ENCODE results near the gene IL6.

IL6 gene

DNA sequence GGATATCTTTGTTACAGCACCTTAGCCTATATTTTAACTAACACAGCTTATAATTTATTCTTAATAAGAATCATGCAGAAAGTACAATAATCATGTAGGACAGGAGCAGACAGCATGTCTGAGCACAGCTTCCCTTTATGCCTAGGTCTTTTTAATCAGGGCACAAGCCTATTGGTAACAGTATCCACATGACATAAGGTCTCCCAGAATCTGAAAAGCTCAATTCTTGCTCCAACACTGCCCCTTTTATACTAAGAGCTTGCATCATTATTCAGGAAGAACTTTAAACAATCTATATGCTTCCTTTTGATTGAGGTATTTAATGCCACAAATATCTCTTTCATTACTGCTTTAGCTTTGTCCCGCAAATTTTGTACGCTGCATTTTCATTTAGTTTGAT, 31.6 kb downstream of the IL6 start:
- H3K4me1 ChIP-seq, result no peaks in the 10 kb centered on the region
- DNase-seq, result no peak
- TF ChIP-seq, protein P1, sequence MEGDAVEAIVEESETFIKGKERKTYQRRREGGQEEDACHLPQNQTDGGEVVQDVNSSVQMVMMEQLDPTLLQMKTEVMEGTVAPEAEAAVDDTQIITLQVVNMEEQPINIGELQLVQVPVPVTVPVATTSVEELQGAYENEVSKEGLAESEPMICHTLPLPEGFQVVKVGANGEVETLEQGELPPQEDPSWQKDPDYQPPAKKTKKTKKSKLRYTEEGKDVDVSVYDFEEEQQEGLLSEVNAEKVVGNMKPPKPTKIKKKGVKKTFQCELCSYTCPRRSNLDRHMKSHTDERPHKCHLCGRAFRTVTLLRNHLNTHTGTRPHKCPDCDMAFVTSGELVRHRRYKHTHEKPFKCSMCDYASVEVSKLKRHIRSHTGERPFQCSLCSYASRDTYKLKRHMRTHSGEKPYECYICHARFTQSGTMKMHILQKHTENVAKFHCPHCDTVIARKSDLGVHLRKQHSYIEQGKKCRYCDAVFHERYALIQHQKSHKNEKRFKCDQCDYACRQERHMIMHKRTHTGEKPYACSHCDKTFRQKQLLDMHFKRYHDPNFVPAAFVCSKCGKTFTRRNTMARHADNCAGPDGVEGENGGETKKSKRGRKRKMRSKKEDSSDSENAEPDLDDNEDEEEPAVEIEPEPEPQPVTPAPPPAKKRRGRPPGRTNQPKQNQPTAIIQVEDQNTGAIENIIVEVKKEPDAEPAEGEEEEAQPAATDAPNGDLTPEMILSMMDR (IDR thresholded peaks at IDR 0.05; ENCODE audit: low read depth, low read length), result no peak
- H3K36me3 ChIP-seq, result no peaks in the 10 kb centered on the region
- H3K9me3 ChIP-seq, result no peaks in the 10 kb centered on the region
- peaks cover 17% of the 10 kb centered on the region; the same call in 1 of the 2 replicates for H3K27me3 ChIP-seq
- H3K4me3 ChIP-seq (ENCODE audit: low read depth, low read length), result no peak overlapping the region

DNA sequence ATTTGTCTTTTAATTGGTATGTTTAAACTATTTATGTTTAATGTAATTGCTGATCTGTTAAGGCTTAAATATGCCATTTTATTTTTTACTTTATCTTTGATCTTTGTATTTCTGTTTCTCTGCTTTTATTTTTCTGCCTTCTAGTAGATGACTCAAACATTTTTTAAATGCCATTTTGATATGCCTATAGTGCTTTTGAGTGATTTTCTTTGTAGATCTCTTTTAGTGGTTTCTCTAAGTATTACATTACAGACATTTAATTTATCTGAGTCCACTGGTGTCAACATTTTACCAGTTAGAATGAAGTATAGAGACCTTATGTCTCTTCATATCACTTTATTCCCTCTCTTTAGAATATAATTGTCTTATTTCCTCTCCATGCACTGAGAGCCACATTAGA, 32.7 kb downstream of the IL6 start:
- TF ChIP-seq, protein P1 (IDR thresholded peaks at IDR 0.05; ENCODE audit: low read depth, low read length), result no peak
- Histone ChIP-seq H3K27me3 (peaks cover 17% of the 10 kb centered on the region), H3K9me3 (no peaks in the 10 kb centered on the region), H3K4me3 (ENCODE audit: low read depth, low read length) (no peak overlapping the region), H3K36me3 (no peaks in the 10 kb centered on the region), H3K4me1 (no peaks in the 10 kb centered on the region)
- no peak for DNase-seq

DNA sequence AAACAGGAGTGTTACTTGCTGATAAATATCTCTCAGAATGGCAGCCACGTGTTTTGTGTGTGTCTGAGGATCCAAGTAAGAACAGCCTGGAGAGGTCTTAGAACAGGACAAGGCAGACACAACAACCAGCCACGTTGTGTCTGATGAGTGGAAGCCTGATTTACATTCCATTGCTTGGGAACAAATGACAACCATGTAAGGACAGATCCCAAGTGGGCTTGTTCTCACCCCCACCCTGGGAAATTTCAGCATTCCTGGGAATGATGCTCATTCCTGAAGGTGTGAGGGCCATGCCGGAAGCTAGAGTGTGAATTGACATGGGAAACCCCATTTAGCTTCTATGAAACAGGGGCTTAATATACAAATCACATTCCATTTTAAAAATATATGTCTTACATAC, 35.9 kb downstream of the IL6 start:
- Histone ChIP-seq H3K4me3 (ENCODE audit: low read depth, low read length) (no peak overlapping the region), H3K27me3 (peaks cover 21% of the 10 kb centered on the region), H3K4me1 (no peaks in the 10 kb centered on the region), H3K36me3 (no peaks in the 10 kb centered on the region), H3K9me3 (no peaks in the 10 kb centered on the region)
- no peak for DNase-seq
- TF ChIP-seq, protein P1 (IDR thresholded peaks at IDR 0.05; ENCODE audit: low read depth, low read length), result no peak

DNA sequence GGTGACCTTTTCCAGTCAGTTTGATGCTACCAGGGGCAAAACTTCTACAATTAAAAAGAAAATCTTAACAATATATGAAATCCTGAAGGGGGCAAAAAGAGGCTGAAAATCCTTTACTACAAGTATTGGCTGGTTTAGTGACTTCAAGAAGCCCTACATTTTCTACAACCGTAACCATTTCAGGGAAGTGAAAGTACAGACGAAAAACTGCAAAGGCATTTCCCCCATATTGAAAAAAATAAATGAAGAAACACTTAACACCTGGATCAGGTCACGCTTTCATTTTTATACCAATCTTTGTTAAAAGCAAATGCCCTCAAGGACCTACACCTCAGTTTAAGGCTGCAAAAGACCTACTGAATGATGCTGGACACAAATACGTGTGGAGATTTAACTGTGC, 38.6 kb downstream of the IL6 start:
- H3K9me3 ChIP-seq, result no peaks in the 10 kb centered on the region
- TF ChIP-seq, protein P1 (IDR thresholded peaks at IDR 0.05; ENCODE audit: low read depth, low read length), result no peak
- DNase-seq, result no peak
- H3K4me1 ChIP-seq, result no peaks in the 10 kb centered on the region
- H3K4me3 ChIP-seq (ENCODE audit: low read depth, low read length), result no peak overlapping the region
- peaks cover 24% of the 10 kb centered on the region for H3K27me3 ChIP-seq
- no peaks in the 10 kb centered on the region for H3K36me3 ChIP-seq

DNA sequence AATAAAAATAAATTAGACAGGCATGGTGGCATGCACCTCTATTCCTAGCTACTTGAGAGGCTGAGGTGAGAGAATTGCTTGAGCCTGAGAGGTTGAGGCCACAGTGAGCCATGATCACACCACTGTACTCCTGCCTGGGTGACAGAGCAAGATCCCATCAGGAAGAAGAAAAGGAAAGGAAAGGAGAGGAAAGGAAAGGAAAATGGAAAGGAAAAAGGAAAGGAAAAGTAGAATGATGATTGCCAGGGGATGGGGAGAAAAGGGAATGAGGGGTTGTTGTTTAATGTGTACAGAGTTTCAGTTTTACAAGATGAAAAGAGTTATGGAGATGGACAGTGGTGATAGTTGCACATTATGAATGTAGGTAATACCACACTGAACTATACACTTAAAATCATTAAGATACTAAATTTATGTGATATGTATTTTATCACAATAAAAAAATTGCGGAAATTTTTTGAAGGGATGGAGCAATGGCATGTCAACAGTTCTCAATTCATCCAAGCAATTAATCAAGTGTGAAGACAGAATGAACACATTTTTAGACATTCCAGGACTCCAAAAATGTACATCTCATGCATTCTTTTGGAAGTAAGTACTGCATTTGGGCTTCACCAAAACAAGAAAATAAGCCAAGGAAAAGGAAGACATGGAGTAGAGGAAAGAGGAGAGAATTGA, 44.3 kb downstream of the IL6 start:
- H3K36me3 ChIP-seq, result no peaks in the 10 kb centered on the region
- TF ChIP-seq, protein P1 (IDR thresholded peaks at IDR 0.05; ENCODE audit: low read depth, low read length), result no peak

DNA sequence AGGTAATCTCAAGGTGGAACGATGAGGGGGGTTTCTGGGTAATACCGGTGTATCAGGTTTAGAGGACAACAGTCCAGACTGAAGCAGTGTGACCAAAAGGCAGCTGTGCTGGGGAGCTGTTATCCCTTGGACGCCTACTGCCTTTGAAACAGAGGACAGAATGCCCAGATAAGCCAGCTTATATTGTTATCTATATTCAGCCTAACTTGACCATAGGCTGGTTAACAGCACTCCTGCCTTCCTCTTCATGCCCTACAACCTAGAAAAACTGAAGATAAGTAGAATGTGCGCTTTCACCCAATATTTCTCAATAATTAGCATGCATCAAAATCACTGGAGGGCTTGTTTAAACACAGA, 44.9 kb downstream of the IL6 start:
- no peaks in the 10 kb centered on the region for H3K9me3 ChIP-seq
- TF ChIP-seq, protein P1 (IDR thresholded peaks at IDR 0.05; ENCODE audit: low read depth, low read length), result no peak
- no peaks in the 10 kb centered on the region for H3K36me3 ChIP-seq
- H3K4me3 ChIP-seq (ENCODE audit: low read depth, low read length), result no peak overlapping the region
- H3K4me1 ChIP-seq, result no peaks in the 10 kb centered on the region
- DNase-seq, result no peak
- H3K27me3 ChIP-seq, result peaks cover 17% of the 10 kb centered on the region

More for the DNA sequence above, 44.3 kb downstream of the IL6 start:
- no peak overlapping the region for H3K4me3 ChIP-seq (ENCODE audit: low read depth, low read length)
- DNase-seq, result no peak
- H3K9me3 ChIP-seq, result no peaks in the 10 kb centered on the region
- H3K27me3 ChIP-seq, result peaks cover 20% of the 10 kb centered on the region
- no peaks in the 10 kb centered on the region for H3K4me1 ChIP-seq
